HepG2 (cell line): Measurements from ENCODE around the gene SLC41A1. TPM values are rescaled to one million over a fixed set of nuclear protein-coding genes. Genes with fewer than 3 reads are reported as not detected.

ENCODE experiments used
- ATAC-seq: fragments of 200-7000 bp; cut with Tn5 transposase; 3 replicates; pipeline ENCODE4 v1.9.1; 2020; ENCODE audit warnings: mild to moderate bottlenecking, moderate library complexity
- BruUV-seq: library from RNA; stranded (reverse); fragments of 400-500 nt; replicated peaks from 2 replicates; lab custom pipeline; 2021; lab: Mats Ljungman, UMichigan
- CTCF ChIA-PET: fragments of 300-600 bp; formaldehyde crosslinking; extraction: SDS; loops from one replicate; lab custom pipeline; 2021; ENCODE audit warnings: low total read pairs, inconsistent platforms, low intra/inter-chr PET ratio; lab: Yijun Ruan, JAX
- POLR2A ChIA-PET: fragments of 350-600 bp; sonication (Branson Sonifier 250); formaldehyde crosslinking; loops from one replicate; lab custom pipeline; 2020; ENCODE audit warnings: antibody characterized with exemption, inconsistent platforms; lab: Yijun Ruan, JAX
- DNase-seq: peaks from one replicate; pipeline ENCODE4 v3.0.0-alpha.2; 2015; ENCODE audit warnings: low spot score
- FAIRE-seq: peaks from 3 replicates; lab custom pipeline; 2011; peaks lifted over from hg19 to GRCh38; lab: Jason Lieb, UNC
- H2AFZ ChIP-seq: one replicate; pipeline ENCODE4 v1.6.1; 2011; ENCODE audit warnings: low read length, inconsistent platforms
- H3K27ac ChIP-seq: fragments of 300-600 bp; 3 replicates; pipeline ENCODE4 v1.8.0; 2011; ENCODE audit warnings: mixed run types, mild to moderate bottlenecking, mixed read lengths, low read length, inconsistent platforms; ENCODE audit not compliant: insufficient read depth; ENCODE audit errors: extremely low read length
- H3K27me3 ChIP-seq, 2 experiments: fragments of 200-600 bp in 1 of 2; 2 replicates in 1 of 2; 3 replicates in 1 of 2; pipeline versions ENCODE4 v1.6.0 to v1.8.0; 2011; ENCODE audit warnings: low read length in 2 of 2, mild to moderate bottlenecking in 2 of 2, moderate library complexity in 2 of 2, inconsistent platforms in 1 of 2; ENCODE audit not compliant: insufficient read depth in 2 of 2, control insufficient read depth in 1 of 2
- H3K36me3 ChIP-seq, 2 experiments: fragments of 200-600 bp in 1 of 2; replicated peaks in 1 of 2; 2 replicates in 1 of 2; 3 replicates in 1 of 2; pipeline versions ENCODE4 v1.5.1 to v1.8.0; 2011; ENCODE audit warnings: low read length in 2 of 2, inconsistent platforms in 1 of 2; ENCODE audit not compliant: insufficient read depth in 2 of 2, control insufficient read depth in 1 of 2
- H3K4me1 ChIP-seq: 2 replicates; pipeline ENCODE4 v1.5.1; 2012; ENCODE audit warnings: low read length, inconsistent platforms; ENCODE audit not compliant: insufficient read depth
- H3K4me2 ChIP-seq: 2 replicates; pipeline ENCODE4 v1.6.0; 2011; ENCODE audit warnings: low read depth, low read length, inconsistent platforms
- H3K4me3 ChIP-seq, 3 experiments: fragments of 200-600 bp in 1 of 3; sonication (generic), shearing (Covaris generic) in 1 of 3; replicated peaks in 1 of 3; 2 replicates each; pipeline ENCODE4 v1.5.1; 2011 to 2016; ENCODE audit warnings: low read length in 3 of 3, inconsistent platforms in 2 of 3, low read depth in 2 of 3, mild to moderate bottlenecking in 2 of 3, control low read depth in 1 of 3, mixed read lengths in 1 of 3; ENCODE audit not compliant: insufficient read depth in 1 of 3
- H3K79me2 ChIP-seq: one replicate; pipeline ENCODE4 v1.6.1; 2011; ENCODE audit warnings: low read length, inconsistent platforms; ENCODE audit not compliant: insufficient read depth
- H3K9ac ChIP-seq: 2 replicates; pipeline ENCODE4 v1.6.0; 2011; ENCODE audit warnings: mild to moderate bottlenecking, low read depth, low read length, inconsistent platforms; ENCODE audit not compliant: insufficient read depth
- H3K9me3 ChIP-seq: 2 replicates; pipeline ENCODE4 v1.5.1; 2012; ENCODE audit warnings: mild to moderate bottlenecking, low read length
- H4K20me1 ChIP-seq: 2 replicates; pipeline ENCODE4 v1.6.0; 2011; ENCODE audit warnings: inconsistent platforms, mild to moderate bottlenecking, low read length, moderate library complexity; ENCODE audit not compliant: insufficient read depth
- ELF4 ChIP-seq: sonication (generic); formaldehyde crosslinking; IDR thresholded peaks from 2 replicates; pipeline ENCODE4 v1.5.0; 2020; ENCODE audit warnings: missing genetic modification reagents, mild to moderate bottlenecking, moderate library complexity, borderline replicate concordance
- KDM5B ChIP-seq: sonication (generic); formaldehyde crosslinking; IDR thresholded peaks from 2 replicates; pipeline ENCODE4 v1.4.0; 2020; ENCODE audit warnings: missing genetic modification reagents, mild to moderate bottlenecking, borderline replicate concordance
- KDM6A ChIP-seq: IDR thresholded peaks from 2 replicates; pipeline ENCODE4 v1.6.1; 2016; ENCODE audit warnings: low read depth
- KLF15 ChIP-seq: sonication (generic); formaldehyde crosslinking; IDR thresholded peaks from 2 replicates; pipeline ENCODE4 v1.8.1; 2023; ENCODE audit warnings: borderline replicate concordance, mild to moderate bottlenecking, inconsistent platforms, missing genetic modification reagents, mixed read lengths
- MAFG ChIP-seq: sonication (generic); formaldehyde crosslinking; IDR thresholded peaks from 2 replicates; pipeline ENCODE4 v1.5.1; 2020; ENCODE audit warnings: mild to moderate bottlenecking, missing genetic modification reagents
- MEF2D ChIP-seq: sonication (generic); formaldehyde crosslinking; IDR thresholded peaks from 2 replicates; pipeline ENCODE4 v1.5.1; 2020; ENCODE audit warnings: mild to moderate bottlenecking, missing genetic modification reagents
- MXD4 ChIP-seq: IDR thresholded peaks from 2 replicates; pipeline ENCODE4 v1.6.1; 2016; ENCODE audit warnings: mild to moderate bottlenecking, missing biosample characterization, missing genetic modification reagents
- SOX6 ChIP-seq, 2 experiments: fragments of 450-650 bp in 1 of 2; sonication (generic) in 1 of 2; formaldehyde crosslinking in 1 of 2; IDR thresholded peaks; 2 replicates each; pipeline versions ENCODE4 v1.4.0 to v1.6.1; 2017 to 2020; ENCODE audit warnings: antibody characterized with exemption in 1 of 2, mild to moderate bottlenecking in 1 of 2, missing genetic modification reagents in 1 of 2
- TEAD3 ChIP-seq: optimal IDR thresholded peaks from 2 replicates; pipeline ENCODE3; 2016; ENCODE audit warnings: borderline replicate concordance
- WGBS: methylation state at CpG from one replicate; pipeline ENCODE4 v1.1.6; 2017; ENCODE audit warnings: low lambda C conversion rate; 5-methylcytosine and 5-hydroxymethylcytosine counted together
- in situ Hi-C: cut with HindIII; loops from 2 replicates; pipeline ENCODE4 v1.10.0; 2017; ENCODE audit warnings: low pct_unique_long_range_greater_than_20kb; ENCODE audit not compliant: extremely low pct_ligation_motif_present
- intact Hi-C: fragments of 100-400 bp; cut with micrococcal nuclease; formaldehyde crosslinking; loops from one replicate; pipeline ENCODE4 v1.10.0; 2022; ENCODE audit not compliant: unreplicated experiment
- polyA plus RNA-seq, 8 experiments: library from polyadenylated mRNA; depleted of rRNA in 3 of 8; stranded (reverse) in 7 of 8; unstranded in 1 of 8; fragments of >200 nt; fragmentation: Illumina TruSeq in 4 of 8; extraction: Trizol in 4 of 8; gene quantifications; 2 replicates each; pipeline versions ENCODE4 v1.2.1 to v1.2.3, GENCODE V29; 2011 to 2016; ENCODE audit warnings: low read depth in 4 of 8, missing spikeins in 1 of 8, mixed read lengths in 1 of 8; ENCODE audit not compliant: insufficient read depth in 1 of 8
- total RNA-seq, 5 experiments: library from RNA; depleted of rRNA; stranded (reverse); fragments of >200 nt; fragmentation: Illumina TruSeq; extraction: Trizol; gene quantifications; 2 replicates each; pipeline ENCODE4 v1.2.3, GENCODE V29; 2016; ENCODE audit warnings: low read depth in 1 of 5
- TF ChIP-seq, protein P1 (sequence below): IDR thresholded peaks from 2 replicates; pipeline ENCODE4 v1.6.1; 2016; ENCODE audit warnings: missing genetic modification reagents, missing compliant biosample characterization
- TF ChIP-seq, protein P2 (sequence below): IDR thresholded peaks from 2 replicates; pipeline ENCODE4 v1.6.1; 2018; ENCODE audit warnings: missing genetic modification reagents
- TF ChIP-seq, protein P3 (sequence below): sonication (generic); formaldehyde crosslinking; IDR thresholded peaks from 2 replicates; pipeline ENCODE4 v1.5.0; 2020; ENCODE audit warnings: mild to moderate bottlenecking, missing genetic modification reagents
- TF ChIP-seq, protein P4 (sequence below): sonication (generic); formaldehyde crosslinking; IDR thresholded peaks from 2 replicates; pipeline ENCODE4 v1.9.0; 2022; ENCODE audit warnings: missing genetic modification reagents, mild to moderate bottlenecking, borderline replicate concordance

Gene SLC41A1
- total and polyA plus RNA-seq, 2 of the 13 experiments (the other 11 are each of a cell fraction or from before 2014, with no cell fraction given), result 2.2 to 4.6 TPM

DNA sequence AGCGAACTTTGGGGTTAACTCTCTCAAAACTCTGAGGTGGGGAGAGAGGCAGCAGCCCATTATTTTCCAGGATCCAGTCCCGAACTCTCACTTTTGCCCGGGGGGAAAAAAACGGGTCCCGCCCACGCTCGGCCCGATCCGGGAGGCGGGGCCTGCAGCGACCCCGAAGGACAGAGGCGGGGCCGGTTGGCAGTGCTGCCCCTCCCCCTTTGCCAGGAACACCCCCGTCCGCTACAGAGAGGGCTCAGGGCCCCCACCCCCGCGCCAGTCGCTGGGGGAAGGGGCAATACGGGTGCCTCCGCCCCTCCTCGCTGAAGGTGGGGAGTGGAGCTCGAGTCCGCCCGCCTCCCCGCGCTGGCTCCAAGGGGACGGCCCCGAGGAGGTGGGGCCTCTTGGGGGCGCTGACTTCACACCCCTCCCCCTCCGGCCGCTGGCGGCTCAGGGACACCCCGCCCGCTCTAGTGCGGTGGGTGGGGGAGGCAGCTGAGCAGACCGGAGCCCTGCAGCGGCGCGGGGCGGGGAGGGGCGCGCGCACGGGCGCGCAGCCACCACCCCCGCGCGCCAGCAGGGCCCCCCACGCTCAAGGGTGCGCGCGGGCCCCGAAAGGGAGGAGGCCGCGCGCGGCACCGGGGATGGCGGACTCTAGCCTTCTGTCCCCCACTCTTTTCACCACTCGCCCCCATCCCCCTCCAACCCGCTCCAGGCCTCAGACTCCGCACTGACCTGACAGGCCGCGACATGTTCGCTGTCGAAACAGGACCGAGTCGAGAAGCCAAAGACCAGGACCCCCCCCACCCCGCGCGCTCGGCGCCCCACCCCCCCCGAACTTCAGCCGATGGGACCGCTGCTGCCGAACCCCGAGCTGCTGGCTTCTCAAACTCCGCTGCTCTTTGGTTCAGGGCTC is 63.5 kb downstream of the SLC41A1 start (continued):
- no peak for TF ChIP-seq MAFG (CRISPR knock-in tag)
- TF ChIP-seq, protein P1, sequence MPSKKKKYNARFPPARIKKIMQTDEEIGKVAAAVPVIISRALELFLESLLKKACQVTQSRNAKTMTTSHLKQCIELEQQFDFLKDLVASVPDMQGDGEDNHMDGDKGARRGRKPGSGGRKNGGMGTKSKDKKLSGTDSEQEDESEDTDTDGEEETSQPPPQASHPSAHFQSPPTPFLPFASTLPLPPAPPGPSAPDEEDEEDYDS, result peak; percentile 55
- TF ChIP-seq, all 625 proteins: peak for 227

DNA sequence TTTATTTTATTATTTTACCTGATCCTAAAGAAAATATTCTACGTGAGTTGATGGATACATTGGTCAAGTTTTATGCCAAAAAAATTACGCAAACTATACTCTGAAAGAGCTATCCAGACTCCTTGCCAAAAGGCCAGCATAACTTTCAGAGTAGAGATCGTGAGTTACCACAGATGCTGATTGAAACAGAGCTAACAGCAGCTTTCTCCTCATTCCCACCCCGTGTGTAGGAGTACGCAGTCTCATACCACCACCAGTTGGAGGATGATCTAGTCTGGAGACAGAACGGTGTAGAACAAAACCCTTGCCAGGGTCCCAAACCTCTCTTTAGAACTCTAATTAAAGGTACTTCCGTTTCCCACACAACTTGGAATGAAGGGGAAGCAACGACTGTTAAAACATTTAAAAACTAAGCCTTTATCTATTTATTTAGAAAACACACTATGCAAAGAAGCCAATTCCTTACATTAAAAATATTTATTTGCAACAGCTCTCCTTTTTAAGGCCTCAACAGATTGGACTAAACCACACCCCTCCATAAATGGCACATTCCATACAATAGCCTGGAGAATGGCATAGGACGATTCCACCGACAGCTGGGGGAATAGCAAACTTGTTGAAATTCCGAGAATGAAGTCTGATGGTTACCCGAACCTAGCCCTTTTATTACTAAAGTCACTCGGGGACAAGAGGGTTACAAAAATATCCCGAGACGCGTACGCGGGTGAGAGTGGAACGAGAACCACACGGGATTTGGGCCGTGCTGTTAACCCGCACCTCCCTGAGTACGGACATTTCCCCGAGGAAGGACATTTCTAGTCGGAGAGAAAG is 64.4 kb downstream of the SLC41A1 start:
- peaks cover 55% of the 10 kb centered on the region for H3K79me2 ChIP-seq
- no peaks in the 10 kb centered on the region for H3K9me3 ChIP-seq
- peak overlapping the region; percentile 92 for H3K27ac ChIP-seq
- ChIA-PET CTCF (no interaction called here), POLR2A (interaction anchor here (1.0 to 2.4 kb wide), 14 partner anchors 9 to 300 kb away, joined by 3 to 21 read pairs (median 4); partner anchors contain the start of genes RAB29 and SLC45A3)
- FAIRE-seq (peak; percentile 34), DNase-seq (peak; percentile 27), ATAC-seq (peak; percentile 38)
- peak overlapping the region; percentile 65 to 81 (median 75) for H3K4me3 ChIP-seq
- peak overlapping the region; percentile 83 for H3K9ac ChIP-seq
- intact Hi-C loops, result no loop called here
- H2AFZ ChIP-seq, result no peak overlapping the region
- peaks cover 42% of the 10 kb centered on the region for H4K20me1 ChIP-seq
- H3K4me2 ChIP-seq, result peak overlapping the region; percentile 95
- BruUV-seq, result no TSS peak
- WGBS, result 3% methylated on average over 11 of the region's 25 CpGs
- H3K27me3 ChIP-seq, result no peaks in the 10 kb centered on the region; a peak in 1 of 5 replicates
- peaks cover 74% of the 10 kb centered on the region for H3K4me1 ChIP-seq
- in situ Hi-C loops, result no loop called here
- H3K36me3 ChIP-seq, result no peaks in the 10 kb centered on the region
- TF ChIP-seq ELF4, result no peak
- no peak for TF ChIP-seq KLF15 (CRISPR knock-in tag)
- no peak for TF ChIP-seq MXD4 (CRISPR knock-in tag)
- TF ChIP-seq MEF2D (CRISPR knock-in tag), result no peak
- TF ChIP-seq, protein P2, sequence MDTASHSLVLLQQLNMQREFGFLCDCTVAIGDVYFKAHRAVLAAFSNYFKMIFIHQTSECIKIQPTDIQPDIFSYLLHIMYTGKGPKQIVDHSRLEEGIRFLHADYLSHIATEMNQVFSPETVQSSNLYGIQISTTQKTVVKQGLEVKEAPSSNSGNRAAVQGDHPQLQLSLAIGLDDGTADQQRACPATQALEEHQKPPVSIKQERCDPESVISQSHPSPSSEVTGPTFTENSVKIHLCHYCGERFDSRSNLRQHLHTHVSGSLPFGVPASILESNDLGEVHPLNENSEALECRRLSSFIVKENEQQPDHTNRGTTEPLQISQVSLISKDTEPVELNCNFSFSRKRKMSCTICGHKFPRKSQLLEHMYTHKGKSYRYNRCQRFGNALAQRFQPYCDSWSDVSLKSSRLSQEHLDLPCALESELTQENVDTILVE (CRISPR knock-in tag), result no peak
- no peak for TF ChIP-seq KDM6A (CRISPR knock-in tag)
- TF ChIP-seq, protein P3, sequence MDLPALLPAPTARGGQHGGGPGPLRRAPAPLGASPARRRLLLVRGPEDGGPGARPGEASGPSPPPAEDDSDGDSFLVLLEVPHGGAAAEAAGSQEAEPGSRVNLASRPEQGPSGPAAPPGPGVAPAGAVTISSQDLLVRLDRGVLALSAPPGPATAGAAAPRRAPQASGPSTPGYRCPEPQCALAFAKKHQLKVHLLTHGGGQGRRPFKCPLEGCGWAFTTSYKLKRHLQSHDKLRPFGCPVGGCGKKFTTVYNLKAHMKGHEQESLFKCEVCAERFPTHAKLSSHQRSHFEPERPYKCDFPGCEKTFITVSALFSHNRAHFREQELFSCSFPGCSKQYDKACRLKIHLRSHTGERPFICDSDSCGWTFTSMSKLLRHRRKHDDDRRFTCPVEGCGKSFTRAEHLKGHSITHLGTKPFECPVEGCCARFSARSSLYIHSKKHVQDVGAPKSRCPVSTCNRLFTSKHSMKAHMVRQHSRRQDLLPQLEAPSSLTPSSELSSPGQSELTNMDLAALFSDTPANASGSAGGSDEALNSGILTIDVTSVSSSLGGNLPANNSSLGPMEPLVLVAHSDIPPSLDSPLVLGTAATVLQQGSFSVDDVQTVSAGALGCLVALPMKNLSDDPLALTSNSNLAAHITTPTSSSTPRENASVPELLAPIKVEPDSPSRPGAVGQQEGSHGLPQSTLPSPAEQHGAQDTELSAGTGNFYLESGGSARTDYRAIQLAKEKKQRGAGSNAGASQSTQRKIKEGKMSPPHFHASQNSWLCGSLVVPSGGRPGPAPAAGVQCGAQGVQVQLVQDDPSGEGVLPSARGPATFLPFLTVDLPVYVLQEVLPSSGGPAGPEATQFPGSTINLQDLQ, result no peak
- TF ChIP-seq, protein P4, sequence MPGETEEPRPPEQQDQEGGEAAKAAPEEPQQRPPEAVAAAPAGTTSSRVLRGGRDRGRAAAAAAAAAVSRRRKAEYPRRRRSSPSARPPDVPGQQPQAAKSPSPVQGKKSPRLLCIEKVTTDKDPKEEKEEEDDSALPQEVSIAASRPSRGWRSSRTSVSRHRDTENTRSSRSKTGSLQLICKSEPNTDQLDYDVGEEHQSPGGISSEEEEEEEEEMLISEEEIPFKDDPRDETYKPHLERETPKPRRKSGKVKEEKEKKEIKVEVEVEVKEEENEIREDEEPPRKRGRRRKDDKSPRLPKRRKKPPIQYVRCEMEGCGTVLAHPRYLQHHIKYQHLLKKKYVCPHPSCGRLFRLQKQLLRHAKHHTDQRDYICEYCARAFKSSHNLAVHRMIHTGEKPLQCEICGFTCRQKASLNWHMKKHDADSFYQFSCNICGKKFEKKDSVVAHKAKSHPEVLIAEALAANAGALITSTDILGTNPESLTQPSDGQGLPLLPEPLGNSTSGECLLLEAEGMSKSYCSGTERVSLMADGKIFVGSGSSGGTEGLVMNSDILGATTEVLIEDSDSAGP (CRISPR knock-in tag), result no peak
- peak; percentile 15 for TF ChIP-seq TEAD3
- no peak for TF ChIP-seq SOX6 (IDR thresholded peaks at IDR 0.05)
- TF ChIP-seq SOX6 (CRISPR knock-in tag; IDR thresholded peaks at IDR 0.05), result no peak
- no peak for TF ChIP-seq KDM5B (CRISPR knock-in tag)
